Measurements from ENCODE around the gene OSBPL5.

The OSBPL5 gene

DNA sequence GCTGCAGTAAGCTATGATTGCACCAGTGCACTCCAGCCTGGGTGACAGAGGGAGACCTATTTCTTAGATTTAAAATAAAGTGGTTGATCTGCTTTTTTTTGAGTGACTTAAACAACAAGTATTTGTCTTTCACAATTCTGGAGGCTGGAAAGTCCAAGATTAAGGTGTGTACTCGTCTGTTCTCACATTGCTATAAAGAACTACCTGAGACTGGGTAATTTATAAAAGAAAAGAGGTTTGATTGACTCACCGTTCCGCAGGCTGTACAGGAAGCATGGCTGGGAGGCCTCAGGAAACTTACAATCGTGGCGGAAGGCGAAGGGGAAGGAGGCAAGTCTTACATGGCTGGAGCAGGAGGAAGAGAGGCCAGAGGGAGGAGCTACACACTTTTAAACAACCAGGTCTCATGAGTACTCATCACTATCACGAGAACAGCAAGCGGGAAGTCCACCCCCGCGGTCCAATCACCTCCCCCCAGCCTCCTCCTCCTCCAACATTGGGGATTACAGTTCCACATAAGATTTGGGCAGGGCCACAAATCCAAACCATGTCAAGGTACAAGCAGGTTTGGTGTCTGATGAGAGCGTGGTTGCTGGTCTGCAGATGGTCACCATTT lies 19.7 kb upstream of the OSBPL5 start:
- Histone ChIP-seq H3K9me3 (ENCODE audit: insufficient read depth, low read length) (peaks cover 14% of the 10 kb centered on the region; the same call in 1 of the 2 replicates), H3K4me1 (ENCODE audit: insufficient read depth, insufficient read length) (peaks cover 17% of the 10 kb centered on the region), H3K4me3 (ENCODE audit: insufficient read length, low read depth) (no peak overlapping the region), H3K36me3 (ENCODE audit: insufficient read depth, insufficient read length, low read length) (no peaks in the 10 kb centered on the region), H3K27me3 (ENCODE audit: insufficient read depth, insufficient read length) (no peaks in the 10 kb centered on the region), H3K9ac (ENCODE audit: insufficient read length, low read depth) (no peak overlapping the region)
- no peak for TF ChIP-seq SUZ12 (IDR thresholded peaks at IDR 0.05; ENCODE audit: extremely low read depth, insufficient read depth, insufficient read length)
- TF ChIP-seq ZNF274 (IDR thresholded peaks at IDR 0.05; ENCODE audit: low read depth, low read length), result no peak
- no peak for TF ChIP-seq YY1 (IDR thresholded peaks at IDR 0.05; ENCODE audit: insufficient read depth, insufficient read length)
- DNase-seq (ENCODE audit: low read depth, low spot score), result no peak

DNA sequence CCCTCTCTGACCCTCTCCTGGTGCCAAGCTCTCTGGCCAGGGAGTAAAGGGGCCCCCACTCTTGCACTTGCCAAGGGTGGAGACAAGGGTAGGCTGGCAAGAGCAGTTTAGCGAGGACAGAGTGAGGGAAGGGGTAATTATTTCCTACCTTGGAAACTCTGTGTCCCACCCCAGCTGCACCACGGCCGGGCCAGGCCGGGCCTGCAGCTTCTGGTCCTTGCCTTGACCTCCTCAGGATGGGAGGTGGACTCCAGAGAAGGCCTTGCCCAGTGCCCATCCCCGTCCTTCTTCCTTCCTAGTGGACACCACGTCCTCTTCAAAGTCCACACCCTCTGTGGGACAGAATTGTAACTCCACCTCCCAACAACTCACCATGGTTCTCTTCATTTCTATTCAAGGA lies 18.4 kb upstream of the OSBPL5 start:
- Histone ChIP-seq H3K4me3 (ENCODE audit: insufficient read length, low read depth) (no peak overlapping the region), H3K9me3 (ENCODE audit: insufficient read depth, low read length) (peaks cover 17% of the 10 kb centered on the region; the same call in 1 of the 2 replicates), H3K4me1 (ENCODE audit: insufficient read depth, insufficient read length) (peaks cover 11% of the 10 kb centered on the region), H3K27me3 (ENCODE audit: insufficient read depth, insufficient read length) (no peaks in the 10 kb centered on the region), H3K9ac (ENCODE audit: insufficient read length, low read depth) (no peak overlapping the region), H3K36me3 (ENCODE audit: insufficient read depth, insufficient read length, low read length) (no peaks in the 10 kb centered on the region)
- TF ChIP-seq YY1 (IDR thresholded peaks at IDR 0.05; ENCODE audit: insufficient read depth, insufficient read length) (no peak), ZNF274 (IDR thresholded peaks at IDR 0.05; ENCODE audit: low read depth, low read length) (no peak)
- no peak for DNase-seq (ENCODE audit: low read depth, low spot score)

DNA sequence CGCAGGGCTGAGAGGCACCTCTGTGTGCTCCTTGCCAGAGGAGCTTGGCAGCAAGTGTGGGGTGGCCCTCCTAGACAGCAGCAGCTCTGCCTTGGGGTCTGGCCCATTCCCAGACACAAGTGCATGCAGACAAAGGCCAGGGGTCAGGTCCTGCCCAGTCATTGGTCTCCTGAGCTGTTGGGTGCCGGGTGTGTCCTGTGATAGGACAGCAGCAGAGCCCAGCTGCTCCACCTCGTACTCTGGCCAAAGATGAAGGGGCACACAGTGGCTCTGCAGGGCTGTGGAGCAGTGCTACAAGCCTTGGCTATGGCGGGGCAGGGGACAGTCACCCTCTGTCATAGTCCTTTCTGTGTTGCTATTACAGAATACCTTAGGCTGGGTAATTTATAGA lies 17.3 kb upstream of the OSBPL5 start:
- DNase-seq (ENCODE audit: low read depth, low spot score), result no peak
- TF ChIP-seq YY1 (IDR thresholded peaks at IDR 0.05; ENCODE audit: insufficient read depth, insufficient read length) (no peak), SUZ12 (IDR thresholded peaks at IDR 0.05; ENCODE audit: extremely low read depth, insufficient read depth, insufficient read length) (no peak), ZNF274 (IDR thresholded peaks at IDR 0.05; ENCODE audit: low read depth, low read length) (no peak)
- Histone ChIP-seq H3K9ac (ENCODE audit: insufficient read length, low read depth) (no peak overlapping the region), H3K4me1 (ENCODE audit: insufficient read depth, insufficient read length) (peaks cover 3% of the 10 kb centered on the region), H3K4me3 (ENCODE audit: insufficient read length, low read depth) (no peak overlapping the region), H3K27me3 (ENCODE audit: insufficient read depth, insufficient read length) (no peaks in the 10 kb centered on the region), H3K36me3 (ENCODE audit: insufficient read depth, insufficient read length, low read length) (no peaks in the 10 kb centered on the region), H3K9me3 (ENCODE audit: insufficient read depth, low read length) (peaks cover 17% of the 10 kb centered on the region; the same call in 1 of the 2 replicates)

DNA sequence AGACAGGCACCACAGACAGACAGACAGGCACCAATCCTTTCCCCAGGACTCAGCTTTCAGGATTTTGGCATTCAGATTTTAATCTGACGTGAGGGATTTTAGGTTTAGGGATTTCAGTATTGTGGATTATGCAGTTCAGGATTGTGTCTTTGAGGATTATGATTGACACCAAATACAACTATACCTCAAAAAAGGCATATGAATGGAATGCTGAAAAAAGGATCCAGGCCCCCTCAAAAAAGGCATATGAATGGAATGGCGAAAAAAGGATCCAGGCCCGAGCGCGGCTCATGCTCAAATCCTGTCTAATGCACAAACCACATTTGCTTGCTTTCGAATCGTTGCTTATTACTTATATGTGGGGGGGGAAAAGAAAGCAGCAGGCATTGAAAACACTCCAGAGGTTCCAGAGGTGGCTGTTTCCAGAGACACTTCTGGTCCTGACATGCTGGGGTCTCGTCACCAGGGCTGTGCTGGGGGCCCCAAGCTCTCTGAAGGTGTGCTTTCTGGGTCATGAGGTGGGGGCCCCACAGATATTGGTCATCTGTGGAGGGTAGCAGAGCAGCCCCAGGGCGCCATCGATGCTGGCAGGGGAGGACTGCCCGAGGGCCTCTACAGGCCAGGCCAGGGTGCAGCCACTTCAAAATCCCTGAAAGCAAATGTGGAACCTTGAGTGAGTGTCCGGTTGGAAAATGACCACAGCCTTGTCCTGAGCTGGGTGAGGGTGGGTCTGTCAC lies 16.8 kb upstream of the OSBPL5 start:
- Histone ChIP-seq H3K9me3 (ENCODE audit: insufficient read depth, low read length) (peaks cover 22% of the 10 kb centered on the region), H3K9ac (ENCODE audit: insufficient read length, low read depth) (no peak overlapping the region), H3K4me3 (ENCODE audit: insufficient read length, low read depth) (no peak overlapping the region), H3K36me3 (ENCODE audit: insufficient read depth, insufficient read length, low read length) (no peaks in the 10 kb centered on the region), H3K27me3 (ENCODE audit: insufficient read depth, insufficient read length) (no peaks in the 10 kb centered on the region), H3K4me1 (ENCODE audit: insufficient read depth, insufficient read length) (peaks cover 3% of the 10 kb centered on the region)
- TF ChIP-seq SUZ12 (IDR thresholded peaks at IDR 0.05; ENCODE audit: extremely low read depth, insufficient read depth, insufficient read length), result no peak
- TF ChIP-seq YY1 (IDR thresholded peaks at IDR 0.05; ENCODE audit: insufficient read depth, insufficient read length), result no peak
- TF ChIP-seq ZNF274 (IDR thresholded peaks at IDR 0.05; ENCODE audit: low read depth, low read length), result no peak
- DNase-seq (ENCODE audit: low read depth, low spot score), result no peak

DNA sequence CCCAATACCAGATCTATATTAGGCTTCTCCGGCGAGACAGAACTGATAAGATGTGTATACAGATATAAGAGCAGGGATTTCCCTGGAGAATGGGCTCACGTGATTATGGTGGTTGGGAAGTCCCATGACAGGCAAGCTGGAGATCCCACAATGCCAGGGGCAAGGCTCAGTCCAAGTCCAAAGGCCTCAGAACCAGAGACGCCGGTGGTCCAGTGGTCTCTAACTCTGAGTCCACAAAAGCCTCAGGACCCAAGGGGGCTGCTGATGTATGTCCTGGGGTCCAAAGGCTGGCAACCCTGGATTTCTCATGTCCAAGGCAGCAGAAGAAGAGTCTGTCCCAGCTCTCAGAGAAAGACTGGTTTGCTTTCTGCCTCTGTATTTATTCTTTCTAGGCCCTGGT lies 15.8 kb upstream of the OSBPL5 start:
- H3K36me3 ChIP-seq (ENCODE audit: insufficient read depth, insufficient read length, low read length), result no peaks in the 10 kb centered on the region
- H3K9me3 ChIP-seq (ENCODE audit: insufficient read depth, low read length), result peaks cover 32% of the 10 kb centered on the region
- no peak overlapping the region for H3K9ac ChIP-seq (ENCODE audit: insufficient read length, low read depth)
- no peak for TF ChIP-seq YY1 (IDR thresholded peaks at IDR 0.05; ENCODE audit: insufficient read depth, insufficient read length)
- no peak for TF ChIP-seq ZNF274 (IDR thresholded peaks at IDR 0.05; ENCODE audit: low read depth, low read length)
- TF ChIP-seq SUZ12 (IDR thresholded peaks at IDR 0.05; ENCODE audit: extremely low read depth, insufficient read depth, insufficient read length), result no peak
- peaks cover 3% of the 10 kb centered on the region for H3K4me1 ChIP-seq (ENCODE audit: insufficient read depth, insufficient read length)
- no peaks in the 10 kb centered on the region for H3K27me3 ChIP-seq (ENCODE audit: insufficient read depth, insufficient read length)
- DNase-seq (ENCODE audit: low read depth, low spot score), result no peak
- no peak overlapping the region for H3K4me3 ChIP-seq (ENCODE audit: insufficient read length, low read depth)

DNA sequence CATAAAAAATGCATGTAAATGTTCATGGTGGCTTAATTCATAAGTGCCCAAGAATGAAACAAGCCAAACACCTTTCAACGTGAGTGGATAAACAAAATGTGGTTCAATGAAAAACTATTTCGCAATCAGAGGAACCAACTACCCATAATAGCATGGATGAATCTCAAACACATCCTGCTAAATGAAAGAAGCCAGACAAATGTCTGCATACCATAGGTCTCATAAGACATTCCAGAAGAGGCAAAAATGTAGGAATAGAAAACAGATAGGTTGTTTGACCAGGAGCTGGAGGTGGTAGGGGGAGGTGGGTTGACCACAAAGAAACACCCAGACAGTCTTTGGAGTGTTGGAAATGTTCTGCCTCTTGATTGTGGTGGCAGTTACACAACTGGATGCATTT lies 13.2 kb upstream of the OSBPL5 start:
- H3K4me3 ChIP-seq (ENCODE audit: insufficient read length, low read depth), result no peak overlapping the region
- no peak for DNase-seq (ENCODE audit: low read depth, low spot score)
- TF ChIP-seq ZNF274 (IDR thresholded peaks at IDR 0.05; ENCODE audit: low read depth, low read length) (no peak), YY1 (IDR thresholded peaks at IDR 0.05; ENCODE audit: insufficient read depth, insufficient read length) (no peak)
- H3K4me1 ChIP-seq (ENCODE audit: insufficient read depth, insufficient read length), result peaks cover 3% of the 10 kb centered on the region
- no peak overlapping the region for H3K9ac ChIP-seq (ENCODE audit: insufficient read length, low read depth)
- H3K27me3 ChIP-seq (ENCODE audit: insufficient read depth, insufficient read length), result no peaks in the 10 kb centered on the region
- H3K36me3 ChIP-seq (ENCODE audit: insufficient read depth, insufficient read length, low read length), result no peaks in the 10 kb centered on the region
- H3K9me3 ChIP-seq (ENCODE audit: insufficient read depth, low read length), result peaks cover 33% of the 10 kb centered on the region

DNA sequence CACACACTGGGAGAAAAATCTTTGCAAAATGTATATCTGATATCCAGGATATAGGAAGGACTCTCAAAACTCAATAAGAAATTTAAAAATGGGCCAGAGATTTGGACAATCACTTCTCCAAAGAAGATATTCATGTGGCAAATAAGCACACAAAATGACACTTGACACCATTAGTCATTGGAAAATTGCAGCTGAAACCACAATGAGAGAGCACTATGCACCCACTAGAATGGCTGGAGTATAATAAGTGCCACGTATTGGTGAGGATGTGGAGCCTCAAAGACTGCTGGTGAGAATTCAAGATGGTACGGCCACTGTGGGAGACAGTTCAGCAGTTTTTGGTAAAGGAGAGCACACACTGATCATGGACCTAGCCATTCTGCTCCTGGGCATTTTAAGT lies 12.8 kb upstream of the OSBPL5 start:
- no peak for TF ChIP-seq YY1 (IDR thresholded peaks at IDR 0.05; ENCODE audit: insufficient read depth, insufficient read length)
- TF ChIP-seq SUZ12 (IDR thresholded peaks at IDR 0.05; ENCODE audit: extremely low read depth, insufficient read depth, insufficient read length), result no peak
- no peak for TF ChIP-seq ZNF274 (IDR thresholded peaks at IDR 0.05; ENCODE audit: low read depth, low read length)
- no peaks in the 10 kb centered on the region for H3K36me3 ChIP-seq (ENCODE audit: insufficient read depth, insufficient read length, low read length)
- H3K4me1 ChIP-seq (ENCODE audit: insufficient read depth, insufficient read length), result peaks cover 3% of the 10 kb centered on the region

More for the DNA sequence above, 12.8 kb upstream of the OSBPL5 start:
- H3K4me3 ChIP-seq (ENCODE audit: insufficient read length, low read depth), result no peak overlapping the region
- no peaks in the 10 kb centered on the region for H3K27me3 ChIP-seq (ENCODE audit: insufficient read depth, insufficient read length)
- DNase-seq (ENCODE audit: low read depth, low spot score), result no peak
- H3K9me3 ChIP-seq (ENCODE audit: insufficient read depth, low read length), result peaks cover 33% of the 10 kb centered on the region
- no peak overlapping the region for H3K9ac ChIP-seq (ENCODE audit: insufficient read length, low read depth)
